Activated CD4-positive, alpha-beta memory T cell treated with anti-CD3 and anti-CD28 coated beads for 36 hours (primary cell): Measurements from ENCODE around the gene LPP. TPM values are rescaled to one million over a fixed set of nuclear protein-coding genes. Genes with fewer than 3 reads are reported as not detected.

Experiments
- CTCF ChIA-PET: fragments of 350-600 bp; sonication (Branson Sonifier 250); formaldehyde crosslinking; loops from one replicate; lab custom pipeline; 2021; ENCODE audit warnings: antibody characterized with exemption, inconsistent platforms; lab: Charles Lee
- POLR2A ChIA-PET: fragments of 350-600 bp; sonication (Branson Sonifier 250); formaldehyde crosslinking; loops from one replicate; lab custom pipeline; 2021; ENCODE audit warnings: antibody characterized with exemption; lab: Charles Lee
- DNase-seq: peaks from one replicate; pipeline ENCODE4 v3.0.0-alpha.2; 2020
- H3K27ac Mint-ChIP-seq: one replicate; pipeline ENCODE4 v1.8.0; 2021; ENCODE audit warnings: mixed read lengths
- H3K27me3 Mint-ChIP-seq: one replicate; pipeline ENCODE4 v1.8.0; 2021; ENCODE audit warnings: mixed read lengths
- H3K36me3 Mint-ChIP-seq: one replicate; pipeline ENCODE4 v1.8.0; 2021; ENCODE audit warnings: mixed read lengths
- H3K4me1 Mint-ChIP-seq: one replicate; pipeline ENCODE4 v1.8.0; 2021; ENCODE audit warnings: low read depth, mixed read lengths
- H3K4me3 Mint-ChIP-seq: one replicate; pipeline ENCODE4 v1.8.0; 2021; ENCODE audit warnings: mild to moderate bottlenecking, mixed read lengths
- H3K9me3 Mint-ChIP-seq: one replicate; pipeline ENCODE4 v1.8.0; 2021; ENCODE audit warnings: mixed read lengths
- intact Hi-C: fragments of 100-400 bp; cut with micrococcal nuclease; formaldehyde crosslinking; loops from one replicate; pipeline ENCODE4 v1.15.1; 2023
- total RNA-seq, 2 experiments: library from RNA; stranded (reverse); gene quantifications; one replicate each; pipeline ENCODE4 v1.2.3, GENCODE V29; 2021

The LPP gene
- total RNA-seq, 2 experiments from 2014 or later, result 41.0 to 43.6 TPM

DNA sequence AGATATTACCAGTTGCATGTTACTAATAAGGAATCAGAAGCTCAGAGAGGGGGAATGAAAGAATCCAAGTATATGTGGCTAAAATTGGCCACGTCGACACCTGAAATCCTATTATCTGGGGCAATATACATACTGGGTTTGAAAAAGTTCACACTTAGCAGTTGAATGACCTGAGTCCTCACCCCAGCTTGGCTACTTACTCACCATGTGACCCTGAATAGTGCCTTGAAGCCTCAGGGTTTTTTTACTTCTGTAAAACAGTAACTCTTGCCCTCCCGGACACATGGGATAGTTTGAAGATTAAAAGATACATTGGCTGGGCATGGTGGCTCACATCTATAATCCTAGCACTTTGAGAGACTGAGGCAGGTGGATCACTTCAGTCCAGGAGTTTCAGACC, 675.6 kb downstream of the LPP start:
- DNase-seq, result no peak
- H3K9me3 Mint-ChIP-seq, result no peaks in the 10 kb centered on the region
- H3K36me3 Mint-ChIP-seq, result no peaks in the 10 kb centered on the region
- intact Hi-C loops, result no loop called here
- H3K27ac Mint-ChIP-seq, result no peak overlapping the region
- no peaks in the 10 kb centered on the region for H3K27me3 Mint-ChIP-seq
- H3K4me1 Mint-ChIP-seq, result peaks cover 37% of the 10 kb centered on the region
- CTCF ChIA-PET, result interaction anchor here (1.1 kb wide), 1 partner anchor 126 kb away, joined by 4 read pairs; no protein-coding TSS in a partner anchor
- no peak overlapping the region for H3K4me3 Mint-ChIP-seq
- POLR2A ChIA-PET, result no interaction called here

DNA sequence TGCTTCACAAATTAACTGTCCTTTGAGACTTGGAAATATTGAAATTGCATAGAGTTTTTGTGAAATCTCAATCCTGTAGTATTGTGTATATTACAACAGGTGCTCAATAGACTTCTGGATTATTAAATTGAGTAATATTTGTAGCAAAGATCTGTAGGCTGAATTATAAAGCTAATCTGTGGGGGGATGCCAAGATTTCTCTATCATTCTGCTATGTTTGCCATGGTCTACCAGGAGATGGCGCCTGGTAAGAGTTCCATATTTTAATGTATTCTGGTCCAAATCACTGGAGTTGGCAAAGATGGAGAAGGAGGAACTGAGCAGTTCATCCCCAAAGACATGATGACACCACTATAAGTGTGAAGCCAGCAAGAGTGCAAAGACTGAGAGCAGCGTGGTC, 676.9 kb downstream of the LPP start:
- Mint-ChIP-seq H3K4me3 (no peak overlapping the region), H3K36me3 (no peaks in the 10 kb centered on the region), H3K9me3 (no peaks in the 10 kb centered on the region), H3K27me3 (no peaks in the 10 kb centered on the region), H3K4me1 (peaks cover 31% of the 10 kb centered on the region), H3K27ac (no peak overlapping the region)
- ChIA-PET POLR2A (no interaction called here), CTCF (interaction anchor here (0.9 to 3.3 kb wide), 4 partner anchors 103 to 1092 kb away, joined by 3 to 21 read pairs (median 4); no protein-coding TSS in a partner anchor)
- intact Hi-C loops, result loop anchor here (2.0 to 10.0 kb wide), 3 partner anchors 124 to 1094 kb away; no protein-coding TSS in a partner anchor
- no peak for DNase-seq

DNA sequence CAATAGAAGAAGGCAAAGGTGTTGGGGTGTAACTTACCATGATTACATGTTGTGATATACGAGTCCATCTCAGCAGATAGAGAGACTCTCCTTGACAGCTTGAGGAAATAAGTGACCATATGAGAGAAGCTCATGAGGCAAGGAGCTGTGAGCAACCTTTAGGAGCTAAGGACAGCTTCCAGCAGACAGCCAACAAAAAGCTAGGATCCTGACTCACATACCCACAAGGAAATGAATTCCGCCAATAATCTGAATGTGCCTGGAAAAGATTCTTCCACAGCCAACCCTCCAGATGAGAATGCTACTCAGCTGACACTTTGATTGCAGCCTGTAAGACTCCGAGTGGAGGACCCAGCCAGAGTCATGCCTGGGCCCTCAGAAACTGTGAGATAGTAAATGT, 678.2 kb downstream of the LPP start:
- Mint-ChIP-seq H3K27me3 (no peaks in the 10 kb centered on the region), H3K9me3 (no peaks in the 10 kb centered on the region), H3K4me3 (no peak overlapping the region), H3K4me1 (peaks cover 19% of the 10 kb centered on the region), H3K27ac (no peak overlapping the region), H3K36me3 (no peaks in the 10 kb centered on the region)
- ChIA-PET POLR2A (no interaction called here), CTCF (interaction anchor here (0.7 to 3.3 kb wide), 3 partner anchors 123 to 1093 kb away, joined by 3 to 21 read pairs (median 5); no protein-coding TSS in a partner anchor)
- no peak for DNase-seq
- intact Hi-C loops, result loop anchor here (5.0 to 10.0 kb wide), 2 partner anchors 313 to 1095 kb away; no protein-coding TSS in a partner anchor

DNA sequence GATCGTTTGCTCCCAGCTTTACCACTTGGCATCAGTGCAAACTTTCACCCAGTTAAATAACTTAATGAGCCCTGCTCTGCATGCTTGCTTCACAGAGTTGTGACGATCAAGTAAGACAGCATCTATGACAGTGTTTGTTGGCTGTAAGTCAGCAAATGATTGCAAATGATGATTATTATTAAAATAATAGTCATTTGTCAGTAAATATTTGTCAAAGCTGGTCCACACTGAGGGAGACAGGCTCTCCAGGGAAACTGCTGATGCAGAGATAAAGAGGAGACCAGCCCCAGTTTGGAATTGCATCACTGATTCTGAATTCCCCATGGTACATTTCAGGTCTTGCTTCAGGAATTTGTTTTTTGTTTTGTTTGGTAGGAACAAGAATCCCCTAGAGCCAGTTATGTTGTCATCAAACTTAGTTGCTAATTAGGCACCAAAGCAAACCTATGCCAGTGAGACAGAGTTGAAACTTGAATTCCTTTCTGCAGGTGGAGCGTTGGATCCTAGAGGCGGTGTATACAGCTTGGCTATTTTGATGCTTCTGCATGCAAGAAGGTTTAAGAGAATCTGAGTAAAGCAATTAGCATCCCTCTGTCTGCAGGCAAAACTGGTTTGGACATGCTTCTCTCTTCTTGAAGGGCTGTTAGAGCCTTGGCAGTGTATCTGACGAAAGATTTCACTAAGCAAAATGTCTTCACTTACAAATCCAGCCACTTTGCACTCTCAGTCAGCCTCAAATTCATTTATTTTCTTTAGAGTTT, 679.2 kb downstream of the LPP start:
- Mint-ChIP-seq H3K4me1 (peaks cover 16% of the 10 kb centered on the region), H3K27me3 (no peaks in the 10 kb centered on the region), H3K4me3 (no peak overlapping the region), H3K36me3 (no peaks in the 10 kb centered on the region), H3K9me3 (no peaks in the 10 kb centered on the region), H3K27ac (no peak overlapping the region)
- no peak for DNase-seq
- intact Hi-C loops, result loop anchor here (5.0 to 10.0 kb wide), 2 partner anchors 312 to 1096 kb away; no protein-coding TSS in a partner anchor
- ChIA-PET POLR2A (no interaction called here), CTCF (interaction anchor here (3.3 kb wide), 1 partner anchor 122 kb away, joined by 21 read pairs; no protein-coding TSS in a partner anchor)

DNA sequence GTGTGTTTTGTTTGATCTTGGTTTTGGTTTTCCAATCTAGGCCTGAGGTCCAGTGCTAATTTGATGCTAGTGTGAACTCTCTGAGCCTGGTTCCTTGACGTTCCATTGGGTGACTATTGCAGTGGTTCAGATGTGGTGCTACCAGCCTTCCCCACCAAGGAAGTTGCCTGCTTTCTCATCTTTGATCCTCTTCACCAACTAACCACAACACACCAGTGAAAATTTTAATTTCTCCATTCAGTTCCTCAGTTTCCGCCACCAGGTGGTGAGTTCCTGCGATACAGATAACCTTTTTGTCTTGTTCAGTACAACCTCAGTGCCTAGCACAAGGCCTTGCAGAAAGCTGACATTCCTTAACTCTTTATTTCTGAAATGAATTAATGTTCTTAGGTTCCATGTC, 680.4 kb downstream of the LPP start:
- Mint-ChIP-seq H3K27ac (no peak overlapping the region), H3K4me3 (no peak overlapping the region), H3K27me3 (no peaks in the 10 kb centered on the region), H3K36me3 (peaks cover 1% of the 10 kb centered on the region), H3K9me3 (no peaks in the 10 kb centered on the region), H3K4me1 (peaks cover 16% of the 10 kb centered on the region)
- POLR2A ChIA-PET, result no interaction called here
- intact Hi-C loops, result loop anchor here (5.0 to 10.0 kb wide), 2 partner anchors 310 to 1097 kb away; no protein-coding TSS in a partner anchor
- CTCF ChIA-PET, result interaction anchor here (0.5 to 2.4 kb wide), 4 partner anchors 11 to 120 kb away, joined by 3 to 16 read pairs (median 3); no protein-coding TSS in a partner anchor
- DNase-seq, result peak; percentile 28

DNA sequence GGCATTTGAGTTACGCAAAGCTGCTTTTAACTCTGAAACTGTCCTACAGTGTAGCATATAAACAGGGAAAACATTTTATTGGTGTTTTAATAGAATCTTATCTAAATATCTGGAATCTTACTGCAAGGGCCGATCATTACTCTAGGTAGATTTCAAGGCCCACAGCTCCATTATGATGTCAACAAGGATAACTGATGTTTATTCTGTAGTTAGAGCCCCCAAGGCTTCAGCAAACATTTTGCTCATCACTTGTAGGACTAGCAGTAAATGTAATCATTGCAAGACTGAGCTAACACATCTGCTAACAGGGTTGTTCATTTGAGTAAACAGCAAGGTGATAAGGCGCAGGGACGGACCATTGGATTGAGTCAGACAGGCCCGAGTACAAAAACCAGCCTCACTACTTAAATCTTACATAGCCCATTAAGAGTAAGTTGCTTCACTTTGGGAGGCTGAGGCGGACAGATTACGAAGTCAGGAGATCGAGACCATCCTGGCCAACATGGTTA, 685.3 kb downstream of the LPP start:
- CTCF ChIA-PET, result interaction anchor here (1.1 to 1.2 kb wide), 2 partner anchors 116 to 1099 kb away, joined by 3 read pairs; no protein-coding TSS in a partner anchor
- POLR2A ChIA-PET, result no interaction called here
- Mint-ChIP-seq H3K36me3 (peaks cover 1% of the 10 kb centered on the region), H3K4me3 (no peak overlapping the region), H3K27me3 (no peaks in the 10 kb centered on the region), H3K27ac (no peak overlapping the region), H3K9me3 (no peaks in the 10 kb centered on the region), H3K4me1 (peaks cover 7% of the 10 kb centered on the region)
- no peak for DNase-seq
- intact Hi-C loops, result loop anchor here (10.0 kb wide), 1 partner anchor 306 kb away; no protein-coding TSS in a partner anchor

DNA sequence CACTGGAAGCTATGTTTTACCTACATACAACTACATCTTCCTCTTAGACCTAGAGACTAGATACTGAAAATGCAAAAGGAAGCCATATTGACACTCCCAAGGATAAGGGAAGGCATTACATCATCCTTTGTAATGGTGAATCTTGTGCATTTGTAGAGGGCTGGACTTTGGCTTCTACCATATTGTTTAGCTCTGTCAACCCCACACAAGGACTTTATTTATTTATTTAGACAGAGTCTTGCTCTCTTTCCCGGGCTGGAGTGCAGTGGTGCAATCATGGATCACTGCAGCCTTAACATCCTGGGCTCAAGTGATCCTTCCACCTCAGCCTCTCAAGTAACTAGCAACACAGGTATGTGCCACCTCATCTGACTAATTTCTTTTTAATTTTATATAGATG, 686.3 kb downstream of the LPP start:
- no peaks in the 10 kb centered on the region for H3K27me3 Mint-ChIP-seq
- peaks cover 1% of the 10 kb centered on the region for H3K36me3 Mint-ChIP-seq
- H3K27ac Mint-ChIP-seq, result no peak overlapping the region
- no peak overlapping the region for H3K4me3 Mint-ChIP-seq
- H3K9me3 Mint-ChIP-seq, result no peaks in the 10 kb centered on the region
- H3K4me1 Mint-ChIP-seq, result no peaks in the 10 kb centered on the region
- intact Hi-C loops, result no loop called here
- ChIA-PET CTCF (interaction anchor here (0.6 to 1.2 kb wide), 2 partner anchors 314 to 1100 kb away, joined by 3 read pairs; no protein-coding TSS in a partner anchor), POLR2A (no interaction called here)
- no peak for DNase-seq

DNA sequence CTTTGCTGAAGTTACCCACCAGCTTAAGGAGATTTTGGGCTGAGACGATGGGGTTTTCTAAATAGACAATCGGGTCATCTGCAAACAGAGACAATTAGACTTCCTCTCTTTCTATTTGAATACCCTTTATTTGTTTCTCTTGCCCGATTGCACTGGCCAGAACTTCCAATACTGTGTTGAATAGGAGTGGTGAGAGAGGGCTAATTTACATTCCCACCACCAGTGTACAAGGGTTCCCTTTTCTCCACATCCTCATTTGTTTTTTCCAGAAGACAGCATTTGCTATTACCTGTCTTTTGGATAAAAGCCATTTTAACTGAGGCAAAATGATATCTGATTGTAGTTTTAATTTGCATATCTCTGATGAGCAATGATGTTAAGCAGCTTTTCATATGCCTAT, 687.9 kb downstream of the LPP start:
- CTCF ChIA-PET, result no interaction called here
- H3K27me3 Mint-ChIP-seq, result no peaks in the 10 kb centered on the region

DNA sequence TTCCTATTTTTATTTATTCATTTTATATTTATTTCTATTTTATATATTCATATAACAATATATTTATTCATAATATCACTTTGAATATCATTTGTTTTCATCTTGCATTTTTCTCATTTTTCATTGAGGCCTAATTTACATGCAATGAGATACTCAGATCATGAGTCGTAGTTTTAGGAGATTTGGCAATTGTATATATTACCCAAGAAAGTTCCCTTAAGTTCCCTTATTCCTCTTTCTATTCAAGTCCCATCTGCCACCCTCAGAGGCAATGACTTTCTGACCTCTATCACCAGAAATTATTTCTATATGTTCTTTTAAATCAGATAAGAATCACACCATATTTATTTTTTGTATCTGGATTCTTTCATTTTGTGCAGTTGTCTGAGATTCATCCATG, 688.7 kb downstream of the LPP start:
- Mint-ChIP-seq H3K36me3 (peaks cover 1% of the 10 kb centered on the region), H3K4me1 (no peaks in the 10 kb centered on the region), H3K4me3 (no peak overlapping the region), H3K27me3 (no peaks in the 10 kb centered on the region), H3K27ac (no peak overlapping the region), H3K9me3 (no peaks in the 10 kb centered on the region)
- intact Hi-C loops, result no loop called here
- no peak for DNase-seq
- POLR2A ChIA-PET, result no interaction called here
- CTCF ChIA-PET, result no interaction called here

More for the DNA sequence above, 687.9 kb downstream of the LPP start:
- H3K27ac Mint-ChIP-seq, result no peak overlapping the region
- no peak overlapping the region for H3K4me3 Mint-ChIP-seq
- no peaks in the 10 kb centered on the region for H3K4me1 Mint-ChIP-seq
- H3K36me3 Mint-ChIP-seq, result peaks cover 1% of the 10 kb centered on the region
- intact Hi-C loops, result no loop called here
- POLR2A ChIA-PET, result interaction anchor here (0.6 kb wide), 1 partner anchor 40 kb away, joined by 3 read pairs; no protein-coding TSS in a partner anchor
- no peak for DNase-seq
- H3K9me3 Mint-ChIP-seq, result no peaks in the 10 kb centered on the region

DNA sequence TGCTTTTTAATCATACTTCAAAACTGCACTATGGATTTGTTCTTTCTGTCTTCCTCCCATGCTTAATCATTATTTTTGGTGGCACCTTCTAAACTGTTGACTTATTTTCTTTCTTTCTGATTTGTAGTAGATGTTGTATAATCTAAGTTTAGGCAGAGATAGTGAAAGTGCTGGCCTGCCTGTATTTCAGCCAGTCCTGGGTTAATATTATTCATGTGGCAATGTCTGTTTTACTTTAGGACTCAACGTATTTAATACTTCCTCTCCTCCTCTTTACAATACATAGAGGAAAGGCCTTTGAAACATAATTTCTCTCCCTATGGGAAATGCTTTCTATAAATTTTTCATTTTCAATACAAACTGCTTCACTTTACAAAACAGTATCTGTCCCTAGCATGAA, 690.1 kb downstream of the LPP start:
- no peak overlapping the region for H3K4me3 Mint-ChIP-seq
- no peak overlapping the region for H3K27ac Mint-ChIP-seq
- POLR2A ChIA-PET, result no interaction called here
- no peaks in the 10 kb centered on the region for H3K27me3 Mint-ChIP-seq
- DNase-seq, result no peak
- CTCF ChIA-PET, result interaction anchor here (1.5 kb wide), 1 partner anchor 9 kb away, joined by 3 read pairs; no protein-coding TSS in a partner anchor
- H3K4me1 Mint-ChIP-seq, result no peaks in the 10 kb centered on the region
- H3K9me3 Mint-ChIP-seq, result no peaks in the 10 kb centered on the region
- H3K36me3 Mint-ChIP-seq, result no peaks in the 10 kb centered on the region
- intact Hi-C loops, result no loop called here

DNA sequence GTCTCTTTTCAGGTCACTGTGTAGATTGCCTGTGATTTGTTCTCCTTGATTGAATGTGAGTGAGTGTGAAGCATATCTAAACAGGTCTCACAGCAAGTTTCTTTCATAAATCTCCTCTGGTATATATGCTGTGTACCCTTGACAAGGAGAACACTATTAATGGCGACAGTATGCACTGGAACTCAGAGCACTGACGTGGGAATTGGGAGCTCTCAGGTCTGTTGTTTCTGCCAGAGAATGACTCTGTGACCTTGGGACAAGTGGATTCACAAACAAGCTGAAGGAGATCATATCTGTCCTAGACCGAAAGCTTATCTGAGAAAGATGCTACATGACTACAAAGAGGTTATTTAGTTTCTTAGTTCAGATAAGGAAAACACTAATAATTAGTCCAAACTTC, 691.6 kb downstream of the LPP start:
- Mint-ChIP-seq H3K9me3 (no peaks in the 10 kb centered on the region), H3K4me3 (no peak overlapping the region), H3K27me3 (no peaks in the 10 kb centered on the region), H3K4me1 (no peaks in the 10 kb centered on the region), H3K27ac (no peak overlapping the region), H3K36me3 (no peaks in the 10 kb centered on the region)
- ChIA-PET POLR2A (no interaction called here), CTCF (interaction anchor here (1.5 kb wide), 1 partner anchor 11 kb away, joined by 3 read pairs; no protein-coding TSS in a partner anchor)
- DNase-seq, result no peak
- intact Hi-C loops, result no loop called here

DNA sequence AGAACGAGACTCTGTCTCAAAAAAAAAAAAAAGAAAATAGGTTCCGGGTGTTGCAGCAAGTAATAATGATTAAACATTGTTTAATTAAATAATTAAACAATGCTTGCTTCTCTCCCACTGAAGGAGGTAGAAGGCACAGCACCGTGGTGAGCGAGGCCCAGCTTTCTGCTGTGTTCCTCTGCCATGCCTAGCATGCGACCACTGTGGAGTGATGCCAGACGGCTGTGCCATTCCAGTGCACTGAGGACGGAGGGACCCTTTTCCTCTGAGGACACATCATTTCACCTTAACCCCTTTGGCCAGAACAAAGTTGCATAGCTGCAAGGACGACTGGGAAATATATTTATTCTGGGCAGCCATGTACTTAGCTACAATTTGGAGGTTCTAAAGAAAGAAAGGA, 695.0 kb downstream of the LPP start:
- POLR2A ChIA-PET, result no interaction called here
- DNase-seq, result no peak
- H3K4me1 Mint-ChIP-seq, result no peaks in the 10 kb centered on the region
- H3K27ac Mint-ChIP-seq, result no peak overlapping the region
- no peaks in the 10 kb centered on the region for H3K9me3 Mint-ChIP-seq
- CTCF ChIA-PET, result no interaction called here
- H3K4me3 Mint-ChIP-seq, result no peak overlapping the region
- H3K36me3 Mint-ChIP-seq, result no peaks in the 10 kb centered on the region
- H3K27me3 Mint-ChIP-seq, result no peaks in the 10 kb centered on the region
- intact Hi-C loops, result no loop called here
